ACHN (cell line): ENCODE results near the gene KCNJ3.

Experiments used
- DNase-seq: peaks from one replicate; pipeline ENCODE4 v3.0.0-alpha.2; 2015
- in situ Hi-C: cut with HindIII; loops from 2 replicates; pipeline ENCODE4 v1.10.0; 2017; ENCODE audit warnings: low sequenced_read_pairs, low pct_ligation_motif_present, low pct_unique_long_range_greater_than_20kb

KCNJ3 gene

DNA sequence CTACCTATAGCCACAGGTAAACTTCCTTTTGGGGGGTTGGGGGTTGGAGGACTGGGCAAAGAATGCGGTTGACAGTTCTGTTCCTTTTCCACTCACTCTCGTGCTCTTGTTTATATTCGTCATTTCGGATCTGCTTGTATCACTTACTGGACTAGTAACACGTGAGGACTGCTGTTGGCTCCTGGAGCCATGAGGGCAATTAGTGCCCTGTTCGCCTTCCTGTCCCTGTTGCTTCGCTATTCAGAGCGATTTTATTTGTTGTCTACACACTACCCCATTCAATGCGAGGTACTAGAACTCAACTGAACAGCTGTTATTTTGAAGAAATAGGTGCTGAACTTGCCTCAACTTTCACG is 1.1 kb downstream of the KCNJ3 start:
- no peak for DNase-seq
- in situ Hi-C loops = no loop called here

DNA sequence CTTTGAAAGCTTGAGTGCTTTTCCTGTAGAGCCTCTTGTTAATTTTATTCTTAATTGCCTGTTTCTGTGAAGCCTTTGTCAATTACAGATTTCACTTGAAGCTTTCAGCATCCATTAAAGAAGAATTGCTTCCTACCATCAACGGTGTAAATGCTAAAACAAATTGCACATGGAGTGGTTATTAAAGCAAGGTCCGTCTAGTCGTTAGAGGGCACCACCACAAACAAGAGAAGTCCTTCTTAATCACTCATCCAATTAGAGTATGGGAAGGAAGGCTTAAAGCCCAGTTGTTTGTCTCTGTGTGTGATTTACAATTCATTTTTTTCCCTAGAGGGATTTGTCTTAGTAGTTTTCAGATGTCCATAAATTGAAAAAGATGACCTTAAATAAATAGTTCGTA is 1.6 kb downstream of the KCNJ3 start:
- no peak for DNase-seq
- in situ Hi-C loops = no loop called here

DNA sequence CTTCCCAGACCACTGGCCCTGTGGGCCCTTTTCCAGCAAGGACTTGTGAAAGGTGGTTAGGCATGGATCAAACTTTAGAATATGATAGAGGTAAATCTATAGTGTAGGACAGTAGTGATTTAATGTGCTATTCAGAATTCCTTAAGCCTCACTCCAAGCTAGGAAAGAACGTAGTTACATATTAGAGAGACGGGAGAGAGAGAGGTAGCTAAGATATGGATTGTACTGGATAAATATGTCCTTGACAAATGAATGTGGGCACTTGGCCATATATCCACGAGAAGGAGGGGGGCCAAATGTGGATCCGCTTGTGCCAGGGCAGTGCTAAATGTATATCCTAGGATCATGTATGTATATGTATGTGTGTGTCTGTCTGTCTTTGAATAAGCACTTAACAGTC is 6.5 kb downstream of the KCNJ3 start:
- in situ Hi-C loops = no loop called here
- DNase-seq = no peak

DNA sequence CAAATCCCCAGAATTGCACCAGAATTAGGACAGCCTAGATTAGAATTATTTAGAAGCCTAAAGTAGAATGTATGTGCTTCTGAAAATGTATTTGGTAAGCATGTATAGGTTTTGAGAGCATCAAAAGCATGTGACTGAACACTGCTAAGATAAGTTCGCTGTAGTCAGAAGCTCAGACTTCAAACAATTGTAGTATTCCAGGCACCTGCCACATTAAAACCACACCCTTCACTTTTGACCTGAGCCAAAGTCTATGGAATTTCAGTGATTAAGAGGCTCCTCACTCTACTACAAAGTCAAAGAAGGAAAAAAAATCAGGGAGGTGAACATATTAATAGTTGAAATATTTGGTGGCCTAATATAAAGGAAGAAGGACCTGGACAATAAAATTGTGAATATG is 8.2 kb downstream of the KCNJ3 start:
- in situ Hi-C loops = no loop called here
- DNase-seq = no peak

DNA sequence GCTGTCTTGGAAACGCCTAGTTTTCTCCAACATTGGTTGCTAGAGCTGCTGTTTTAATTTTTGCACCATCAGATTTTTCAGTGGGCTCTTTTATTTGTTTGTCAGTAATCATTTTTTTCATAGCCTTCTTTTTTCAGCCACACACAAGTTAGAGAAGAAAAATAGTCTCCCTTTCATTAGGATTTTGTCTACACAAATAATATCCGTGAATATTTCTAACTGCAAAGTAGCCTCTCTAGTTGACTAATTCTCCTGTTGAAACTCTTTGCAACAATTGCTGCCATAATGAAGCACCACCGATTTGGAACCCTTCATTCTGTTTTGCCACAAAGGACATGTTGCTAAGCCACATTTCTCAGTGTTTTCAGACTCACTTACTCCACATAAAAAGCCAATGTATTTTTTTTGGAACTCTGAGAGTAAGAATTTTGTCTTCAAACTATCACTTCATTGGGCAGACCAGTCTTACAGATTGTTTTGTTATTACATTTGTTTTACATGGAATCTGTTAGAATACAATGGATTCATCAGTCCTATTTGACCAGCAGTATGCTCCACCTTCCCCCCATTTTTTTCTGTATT is 9.6 kb downstream of the KCNJ3 start:
- DNase-seq = no peak
- in situ Hi-C loops = no loop called here

DNA sequence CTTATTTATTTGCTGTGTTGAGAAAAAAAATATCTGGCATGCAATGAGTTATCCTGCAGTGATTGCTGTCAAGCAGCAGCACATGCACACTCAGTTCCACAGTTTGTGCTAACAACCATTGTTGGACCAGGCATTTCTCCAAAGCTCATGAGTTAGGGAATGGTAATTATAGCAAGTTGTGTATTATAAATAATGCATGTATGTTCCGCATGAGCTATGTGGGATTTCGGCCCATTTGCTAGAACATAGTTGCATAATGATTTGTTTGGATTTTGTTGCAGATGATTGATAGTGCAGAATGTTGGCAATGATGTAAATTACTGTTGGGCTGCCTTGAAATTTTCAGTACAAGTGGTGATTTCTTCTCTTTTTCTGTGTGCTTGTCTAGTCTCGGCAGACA is 10.7 kb downstream of the KCNJ3 start:
- in situ Hi-C loops = no loop called here
- no peak for DNase-seq

DNA sequence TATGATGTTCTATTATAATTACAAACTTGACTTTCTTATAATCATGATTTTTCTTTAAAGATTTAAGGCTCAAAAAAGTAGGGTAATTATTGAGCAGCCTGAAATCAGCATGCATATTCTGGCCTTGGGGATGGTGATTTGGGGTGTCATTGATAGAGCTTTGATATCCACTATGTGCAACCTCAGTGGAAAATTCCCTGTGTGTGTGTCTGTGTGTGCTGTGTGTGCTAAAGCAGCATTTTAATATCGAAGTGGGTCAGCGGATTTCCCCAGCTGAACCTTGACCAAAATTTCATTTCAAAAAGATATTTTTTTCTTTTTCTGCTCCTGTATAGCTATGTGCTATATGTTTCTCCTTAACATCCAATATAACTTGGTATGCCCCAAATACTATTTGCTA is 11.6 kb downstream of the KCNJ3 start:
- in situ Hi-C loops = no loop called here
- DNase-seq = no peak

DNA sequence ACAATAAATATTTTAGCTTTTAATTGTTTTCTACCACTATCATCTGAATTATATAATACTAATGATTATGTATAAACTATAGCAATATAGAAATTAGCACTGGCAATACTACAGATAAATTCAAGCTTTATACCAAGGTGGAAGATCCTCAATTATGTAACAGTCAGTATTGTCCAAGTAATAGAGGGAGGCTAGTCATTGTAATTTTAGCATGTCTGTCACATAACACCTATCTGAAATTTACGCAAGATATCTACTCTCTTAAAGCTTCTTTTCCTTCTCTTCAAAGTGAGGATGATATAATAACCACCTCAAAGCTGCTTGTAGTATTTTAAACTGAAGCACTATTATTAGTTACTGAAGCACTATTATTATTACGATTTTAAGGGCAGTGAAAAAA is 12.2 kb downstream of the KCNJ3 start:
- DNase-seq = no peak
- in situ Hi-C loops = no loop called here

DNA sequence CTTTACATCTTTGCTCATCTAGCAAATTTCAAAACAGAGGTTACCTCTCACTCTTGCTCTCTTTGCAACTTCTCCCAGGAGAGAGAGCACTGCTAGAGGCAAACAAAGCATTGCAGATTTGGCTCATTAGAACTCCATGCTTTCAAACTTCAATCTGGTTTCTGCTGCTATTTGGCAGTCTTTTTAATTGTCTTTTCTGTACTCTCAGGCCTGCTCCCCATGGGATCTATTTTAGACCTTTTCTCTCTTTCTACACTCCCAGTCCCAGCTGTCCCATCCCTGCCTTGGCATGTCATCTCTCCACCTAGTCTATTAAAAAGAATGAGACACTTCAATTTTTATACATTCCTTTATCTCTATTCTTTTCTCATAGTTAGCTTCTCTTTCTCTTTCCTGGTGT is 15.2 kb downstream of the KCNJ3 start:
- DNase-seq = no peak
- in situ Hi-C loops = no loop called here

DNA sequence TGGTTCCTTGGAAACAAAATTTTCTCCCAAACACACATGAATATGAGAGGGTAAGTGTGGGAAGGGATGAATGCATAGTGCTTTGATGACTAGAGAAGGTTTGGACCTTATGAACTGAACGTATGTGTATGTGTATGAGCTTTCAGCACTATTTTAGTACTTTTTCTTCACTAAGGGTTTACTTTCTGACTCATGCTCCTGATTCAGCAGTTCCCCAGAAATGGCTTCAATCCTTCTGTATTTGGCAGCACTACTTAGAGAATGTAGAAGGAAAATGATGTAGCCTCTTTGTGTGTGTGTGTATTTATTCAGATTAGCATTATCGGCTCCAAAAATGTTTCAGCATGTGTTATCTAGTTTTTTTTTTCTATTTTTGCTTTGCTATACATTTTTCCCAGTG is 22.2 kb downstream of the KCNJ3 start:
- in situ Hi-C loops = no loop called here

DNA sequence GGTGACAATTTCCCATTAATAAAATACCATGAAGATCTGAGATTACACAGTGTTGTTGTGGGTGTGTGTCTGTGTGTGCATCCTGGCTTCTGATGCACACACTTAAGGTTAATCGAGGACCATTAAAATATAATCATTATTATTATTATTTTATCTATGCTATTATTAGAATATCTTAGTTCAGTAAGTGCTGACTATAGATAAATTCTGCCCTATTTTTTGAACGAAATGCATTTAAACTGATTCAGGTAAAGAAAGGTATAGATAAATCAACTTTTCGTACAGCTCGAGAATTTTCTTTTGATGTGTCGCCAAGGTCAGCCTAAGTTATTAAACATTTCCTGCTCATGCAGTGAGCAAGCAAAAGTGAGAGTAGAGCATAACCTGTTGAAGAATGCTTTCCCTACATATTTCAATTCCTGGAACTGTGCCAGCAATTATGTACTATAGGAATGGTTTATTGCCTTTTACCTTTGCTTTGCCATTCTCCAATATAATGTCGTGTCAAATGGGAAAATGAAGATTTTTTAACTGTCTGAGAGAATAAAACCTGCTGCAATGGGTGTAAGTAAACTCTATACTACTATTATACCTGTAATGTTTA is 25.8 kb downstream of the KCNJ3 start:
- DNase-seq = no peak

More for the DNA sequence above, 22.2 kb downstream of the KCNJ3 start:
- DNase-seq = no peak

DNA sequence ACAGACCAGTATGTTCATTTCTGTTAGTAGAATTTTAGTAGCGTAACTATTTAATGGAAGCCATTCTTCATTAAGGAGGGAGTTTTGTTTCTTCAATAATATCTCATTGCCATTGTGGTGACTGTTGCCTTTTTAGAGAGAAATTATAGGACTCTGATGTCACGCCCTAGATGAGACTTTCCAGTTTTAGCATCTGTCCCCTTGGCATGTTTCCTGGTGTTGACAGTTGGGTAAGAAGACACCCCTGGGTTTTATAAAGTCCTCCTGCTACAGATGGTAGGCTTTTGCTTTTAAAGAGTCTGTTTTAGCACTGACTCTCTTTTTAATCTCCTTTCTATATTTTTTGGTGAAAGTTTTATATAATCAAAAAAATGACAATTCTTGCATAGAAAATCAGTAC is 41.9 kb downstream of the KCNJ3 start:
- DNase-seq = no peak
- in situ Hi-C loops = no loop called here

More for the DNA sequence above, 25.8 kb downstream of the KCNJ3 start:
- in situ Hi-C loops = no loop called here

DNA sequence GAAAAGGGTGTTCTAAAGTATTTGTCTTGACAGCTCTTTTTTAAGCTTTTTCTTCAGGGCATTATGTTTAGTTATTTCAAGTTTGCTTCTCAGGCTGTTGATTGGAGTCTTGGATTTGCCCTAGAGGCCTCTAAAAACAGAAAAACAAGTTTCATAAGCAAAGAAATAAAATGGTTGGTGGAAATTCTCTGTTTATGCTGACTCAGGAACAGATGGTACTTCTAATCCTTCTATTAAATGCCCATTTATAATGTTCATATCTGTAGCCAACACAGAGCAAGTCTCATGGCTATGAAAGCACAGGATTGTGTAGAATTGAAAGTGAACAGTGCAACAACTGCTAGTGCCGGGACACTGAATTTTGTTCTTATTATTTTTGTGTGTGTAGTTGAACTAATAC is 60.4 kb downstream of the KCNJ3 start:
- in situ Hi-C loops = no loop called here
- no peak for DNase-seq

DNA sequence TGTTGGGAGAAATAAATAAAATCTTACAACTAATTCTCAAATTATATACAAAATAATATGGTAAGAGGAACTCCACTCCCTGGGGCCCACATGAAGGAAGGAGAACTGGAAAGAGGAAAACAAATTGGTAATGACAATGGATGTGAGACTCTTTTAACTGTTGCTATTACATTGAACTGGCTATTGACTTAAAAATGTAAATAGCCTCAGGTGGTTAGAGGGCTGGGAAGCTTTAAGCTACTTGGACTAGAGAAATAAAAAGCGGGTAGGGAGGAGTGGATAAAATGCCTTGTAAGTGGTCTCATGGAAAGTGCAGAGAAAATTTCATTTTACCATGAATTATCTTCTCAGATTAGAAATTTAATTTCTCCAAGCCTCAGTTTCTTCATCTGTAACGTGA is 64.1 kb downstream of the KCNJ3 start:
- in situ Hi-C loops = no loop called here

DNA sequence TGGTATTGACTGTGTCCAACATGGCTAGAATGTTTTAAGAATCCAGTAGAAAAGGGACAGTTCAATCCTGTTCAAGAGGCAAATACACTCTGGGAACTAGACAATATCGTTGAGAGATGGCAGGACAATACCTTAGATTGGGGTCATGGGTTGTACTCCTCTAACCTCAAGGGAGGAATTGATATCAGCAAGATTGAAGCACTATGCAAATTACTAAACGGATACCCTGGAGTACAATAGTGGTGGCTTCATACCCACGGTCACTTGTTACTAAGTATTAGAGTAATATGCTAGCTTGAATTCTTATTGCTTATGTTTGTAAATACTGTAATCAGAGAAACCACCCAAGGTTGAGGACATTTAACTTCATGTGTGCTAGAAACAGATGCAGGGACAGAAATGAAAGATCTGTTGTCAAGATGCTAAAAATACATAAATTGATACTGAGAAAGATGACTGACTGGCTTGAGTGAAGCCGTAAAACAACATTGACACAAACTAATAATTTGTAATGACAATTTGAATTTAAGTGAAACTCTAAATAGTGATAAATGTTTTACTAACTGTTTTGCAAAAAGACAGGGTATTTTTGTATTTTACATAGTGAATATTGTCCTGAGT is 73.3 kb downstream of the KCNJ3 start:
- in situ Hi-C loops = no loop called here
- DNase-seq = no peak

More for the DNA sequence above, 64.1 kb downstream of the KCNJ3 start:
- DNase-seq = no peak

DNA sequence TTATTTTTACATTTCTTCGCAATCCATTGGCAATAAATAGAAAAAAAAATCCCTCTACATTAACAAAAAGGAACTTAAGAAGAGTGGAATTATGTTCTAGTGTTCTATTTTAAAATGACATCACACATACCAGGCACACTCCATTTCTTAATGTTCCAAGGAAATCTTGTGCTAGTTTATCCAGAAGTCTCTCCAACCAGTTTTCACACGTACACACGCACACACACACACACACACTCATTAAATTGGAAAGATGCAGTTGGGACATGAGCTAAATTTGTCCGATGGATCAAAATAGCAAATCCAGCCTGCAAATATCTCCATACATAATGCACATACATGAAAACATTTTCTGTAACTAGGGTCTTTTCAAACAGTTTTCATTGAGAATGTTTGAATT is 78.3 kb downstream of the KCNJ3 start:
- DNase-seq = no peak
- in situ Hi-C loops = no loop called here

DNA sequence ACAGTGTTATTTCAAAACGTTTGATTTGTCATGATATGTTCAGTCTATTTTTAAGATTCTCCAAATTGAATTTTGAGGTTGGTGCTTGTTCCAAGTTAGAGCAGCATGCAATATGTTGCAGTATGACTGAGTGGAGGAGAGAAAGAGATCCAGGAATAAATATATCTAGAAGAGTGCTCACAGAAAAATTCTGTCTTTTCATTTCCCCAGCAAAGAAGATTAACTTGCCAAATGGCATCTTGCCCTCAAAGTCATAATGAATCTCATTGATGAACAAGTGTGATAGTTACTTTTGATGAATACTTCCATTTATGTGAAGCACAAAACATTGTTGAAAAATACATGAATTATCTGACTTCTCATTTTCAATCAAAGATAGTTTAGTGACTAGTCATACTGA is 95.9 kb downstream of the KCNJ3 start:
- no peak for DNase-seq
- in situ Hi-C loops = no loop called here

DNA sequence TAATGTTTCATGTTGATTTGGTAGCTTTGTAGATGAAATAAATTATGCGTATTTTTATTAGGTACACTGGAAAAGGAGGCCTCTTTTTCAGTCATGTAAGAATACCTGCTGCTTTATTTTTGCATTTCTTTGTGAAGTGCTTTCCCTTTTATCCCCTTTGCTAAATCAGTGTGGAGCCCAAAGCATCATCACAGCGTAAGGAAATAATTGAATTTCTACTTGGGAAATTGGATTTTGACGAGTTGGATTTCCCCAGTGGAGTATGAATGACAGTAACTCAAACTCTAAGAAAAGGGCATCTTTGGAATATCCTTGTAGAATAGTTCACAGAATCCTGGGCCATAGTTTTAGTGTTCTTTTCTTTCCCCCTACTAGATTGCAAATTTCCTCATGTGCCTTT is 97.2 kb downstream of the KCNJ3 start:
- in situ Hi-C loops = no loop called here
- DNase-seq = no peak

DNA sequence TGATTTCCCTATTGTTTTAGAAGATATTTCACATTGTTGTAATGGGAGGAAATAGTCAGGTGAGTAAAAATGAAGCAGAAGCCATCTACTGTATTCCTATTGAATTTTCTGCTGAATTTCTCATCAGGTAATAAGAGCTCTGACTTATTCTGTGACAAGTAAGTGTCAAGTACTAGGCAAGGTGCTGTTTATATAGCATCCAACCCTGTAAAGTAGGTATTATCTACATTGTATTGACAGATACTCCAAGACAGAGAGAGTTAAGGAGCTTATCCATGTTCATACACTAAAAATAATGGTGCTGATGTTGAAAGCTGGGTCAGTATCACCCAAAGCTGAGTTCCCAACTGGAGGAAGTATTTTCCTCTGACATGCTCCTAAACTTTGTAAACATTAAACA is 106.0 kb downstream of the KCNJ3 start:
- in situ Hi-C loops = no loop called here
- DNase-seq = no peak

DNA sequence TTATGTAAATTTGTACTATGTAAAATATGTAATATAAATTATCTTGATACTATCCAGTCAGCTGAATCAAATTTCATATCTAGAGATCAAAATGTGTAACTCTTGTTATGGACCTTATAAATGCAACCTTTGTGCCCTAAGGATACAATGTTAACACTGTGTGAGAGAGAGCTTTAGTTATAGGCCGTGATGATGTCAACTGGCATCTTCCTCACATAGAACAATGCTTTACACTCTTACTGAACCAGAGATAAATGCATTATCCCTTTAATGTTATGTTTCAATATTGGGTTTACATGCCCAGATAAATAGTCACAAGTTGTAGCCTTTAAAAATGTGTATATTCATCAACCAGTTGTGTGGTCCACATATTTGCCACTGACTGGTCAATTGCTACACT is 115.1 kb downstream of the KCNJ3 start:
- in situ Hi-C loops = no loop called here
- no peak for DNase-seq
